ENCODE results near the gene C10orf71.

Gene C10orf71

GRCh38 chr10:49321021-49321420, 22.1 kb downstream of the C10orf71 start:
- DNase-seq: no peak

GRCh38 chr10:49322371-49323170, 23.6 kb downstream of the C10orf71 start:
- DNase-seq: no peak

GRCh38 chr10:49323171-49323895, 24.4 kb downstream of the C10orf71 start:
- no peak for DNase-seq

- DNase-seq: no peak
These were observed 24.9 kb downstream of the C10orf71 start for GRCh38 chr10:49323896-49324270.

GRCh38 chr10:49324711-49325110, 25.7 kb downstream of the C10orf71 start:
- DNase-seq: no peak

- no peak for DNase-seq
These were observed 26.4 kb downstream of the C10orf71 start for GRCh38 chr10:49325131-49325915.

- DNase-seq: no peak
These were observed 27.2 kb downstream of the C10orf71 start for GRCh38 chr10:49325916-49326783.

- no peak for DNase-seq
These were observed 28.3 kb downstream of the C10orf71 start for GRCh38 chr10:49327036-49327813.

- no peak for DNase-seq
These were observed 29.6 kb downstream of the C10orf71 start for GRCh38 chr10:49328401-49329145.

GRCh38 chr10:49329146-49329505, 30.2 kb downstream of the C10orf71 start:
- no peak for DNase-seq

GRCh38 chr10:49330127-49330665, 31.2 kb downstream of the C10orf71 start:
- DNase-seq: no peak

- no peak for DNase-seq
These were observed 32.5 kb downstream of the C10orf71 start for GRCh38 chr10:49331431-49331830.

GRCh38 chr10:49332333-49332732, 33.4 kb downstream of the C10orf71 start:
- no peak for DNase-seq

- DNase-seq: no peak
These were observed 33.8 kb downstream of the C10orf71 start for GRCh38 chr10:49332768-49333167.

GRCh38 chr10:49333192-49333591, 34.2 kb downstream of the C10orf71 start:
- no peak for DNase-seq

- DNase-seq: no peak
These were observed 36.0 kb downstream of the C10orf71 start for GRCh38 chr10:49334964-49335363.

- no peak for DNase-seq
These were observed 36.5 kb downstream of the C10orf71 start for GRCh38 chr10:49335364-49335972.

- DNase-seq: no peak
These were observed 39.6 kb downstream of the C10orf71 start for GRCh38 chr10:49338604-49339003.

GRCh38 chr10:49344840-49345239, 45.9 kb downstream of the C10orf71 start:
- no peak for DNase-seq

- DNase-seq: no peak
These were observed 48.4 kb downstream of the C10orf71 start for GRCh38 chr10:49347342-49347741.
